IMR-90 (cell line): ENCODE results near the gene ALOXE3. TPM values are rescaled to one million over a fixed set of nuclear protein-coding genes. Genes with fewer than 3 reads are reported as not detected.

Experiments used
- ATAC-seq: fragments of 200-7000 bp; cut with Tn5 transposase; 2 replicates; pipeline ENCODE4 v1.9.1; 2020; ENCODE audit warnings: low read depth, mild to moderate bottlenecking, moderate library complexity
- BruUV-seq: library from RNA; stranded (reverse); fragments of 400-500 nt; replicated peaks from 2 replicates; lab custom pipeline; 2021; lab: Mats Ljungman, UMichigan
- CTCF ChIA-PET: fragments of 300-600 bp; formaldehyde crosslinking; extraction: SDS; loops from one replicate; lab custom pipeline; 2021; ENCODE audit warnings: antibody characterized with exemption; lab: Yijun Ruan, JAX
- POLR2A ChIA-PET: fragments of 300-600 bp; sonication (Branson Sonifier 250); formaldehyde crosslinking; loops from one replicate; lab custom pipeline; 2022; ENCODE audit warnings: antibody characterized with exemption; ENCODE audit not compliant: unreplicated experiment; lab: Charles Lee
- DNase-seq: peaks from one replicate; pipeline ENCODE4 v3.0.0; 2013
- H2AFZ ChIP-seq: replicated peaks from 2 replicates; pipeline ENCODE3; 2013; ENCODE audit warnings: low read length, mild to moderate bottlenecking; ENCODE audit not compliant: poor library complexity
- H2AK5ac ChIP-seq: 2 replicates; pipeline ENCODE4 v1.6.1; 2013; ENCODE audit warnings: low read depth, low read length, inconsistent platforms
- H2AK9ac ChIP-seq: replicated peaks from 2 replicates; pipeline ENCODE3; 2013; ENCODE audit warnings: mild to moderate bottlenecking, low read depth, low read length, moderate library complexity; ENCODE audit not compliant: poor library complexity
- H2BK120ac ChIP-seq: 2 replicates; pipeline ENCODE4 v1.6.1; 2013; ENCODE audit warnings: low read depth, low read length, inconsistent platforms
- H2BK15ac ChIP-seq: 3 replicates; pipeline ENCODE4 v1.6.1; 2013; ENCODE audit warnings: low read depth, low read length, inconsistent platforms
- H2BK20ac ChIP-seq: 2 replicates; pipeline ENCODE4 v1.6.1; 2013; ENCODE audit warnings: low read depth, mild to moderate bottlenecking, inconsistent platforms, low read length, moderate library complexity
- H2BK5ac ChIP-seq: 2 replicates; pipeline ENCODE4 v1.6.1; 2013; ENCODE audit warnings: mild to moderate bottlenecking, low read depth, low read length, inconsistent platforms; ENCODE audit not compliant: poor library complexity, severe bottlenecking
- H3K14ac ChIP-seq: replicated peaks from 2 replicates; pipeline ENCODE4 v1.6.1; 2013; ENCODE audit warnings: low read depth, low read length, inconsistent platforms
- H3K18ac ChIP-seq: 2 replicates; pipeline ENCODE4 v1.6.1; 2013; ENCODE audit warnings: low read depth, low read length, control low read depth
- H3K23ac ChIP-seq: 2 replicates; pipeline ENCODE4 v1.6.1; 2013; ENCODE audit warnings: low read depth, low read length, inconsistent platforms
- H3K27ac ChIP-seq: 2 replicates; pipeline ENCODE4 v1.5.1; 2013; ENCODE audit warnings: mild to moderate bottlenecking, control low read depth, low read length; ENCODE audit not compliant: insufficient read depth
- H3K27me3 ChIP-seq: 2 replicates; pipeline ENCODE4 v1.6.1; 2013; ENCODE audit warnings: low read length; ENCODE audit not compliant: control insufficient read depth, insufficient read depth
- H3K36me3 ChIP-seq: 2 replicates; pipeline ENCODE4 v1.6.1; 2013; ENCODE audit warnings: low read length, mixed read lengths; ENCODE audit not compliant: control insufficient read depth, insufficient read depth
- H3K4ac ChIP-seq: 2 replicates; pipeline ENCODE4 v1.6.1; 2013; ENCODE audit warnings: low read depth, low read length, inconsistent platforms
- H3K4me1 ChIP-seq: 2 replicates; pipeline ENCODE4 v1.6.1; 2013; ENCODE audit warnings: low read length, mixed read lengths; ENCODE audit not compliant: control insufficient read depth, insufficient read depth
- H3K4me2 ChIP-seq: 2 replicates; pipeline ENCODE4 v1.6.1; 2013; ENCODE audit warnings: low read depth, mild to moderate bottlenecking, control low read depth, low read length, moderate library complexity
- H3K4me3 ChIP-seq: 2 replicates; pipeline ENCODE4 v1.5.1; 2013; ENCODE audit warnings: low read depth, mild to moderate bottlenecking, control low read depth, low read length, moderate library complexity; ENCODE audit not compliant: insufficient read depth
- H3K56ac ChIP-seq: 2 replicates; pipeline ENCODE4 v1.6.1; 2013; ENCODE audit warnings: low read length, inconsistent platforms; ENCODE audit not compliant: insufficient read depth; ENCODE audit errors: extremely low read depth
- H3K79me1 ChIP-seq, 2 experiments: 2 replicates each; pipeline ENCODE4 v1.6.1; 2013; ENCODE audit warnings: low read length in 2 of 2, inconsistent platforms in 1 of 2, low read depth in 1 of 2
- H3K9ac ChIP-seq: 2 replicates; pipeline ENCODE4 v1.6.1; 2013; ENCODE audit warnings: low read depth, low read length, control low read depth
- H3K9me1 ChIP-seq: 2 replicates; pipeline ENCODE4 v1.6.1; 2013; ENCODE audit warnings: low read length, inconsistent platforms; ENCODE audit not compliant: insufficient read depth
- H3K9me3 ChIP-seq: 2 replicates; pipeline ENCODE4 v1.6.1; 2013; ENCODE audit warnings: low read length; ENCODE audit not compliant: control insufficient read depth, insufficient read depth
- H4K20me1 ChIP-seq: 2 replicates; pipeline ENCODE4 v1.6.1; 2013; ENCODE audit warnings: low read length, inconsistent platforms; ENCODE audit not compliant: insufficient read depth
- H4K5ac ChIP-seq: 2 replicates; pipeline ENCODE4 v1.6.1; 2013; ENCODE audit warnings: mild to moderate bottlenecking, low read depth, low read length, control low read depth
- H4K8ac ChIP-seq, 2 experiments: 2 replicates each; pipeline ENCODE4 v1.6.1; 2013; ENCODE audit warnings: low read depth in 2 of 2, low read length in 2 of 2, control low read depth in 1 of 2, inconsistent platforms in 1 of 2
- H4K91ac ChIP-seq: 2 replicates; pipeline ENCODE4 v1.6.1; 2013; ENCODE audit warnings: low read depth, low read length, inconsistent platforms; ENCODE audit not compliant: insufficient read depth
- CEBPB ChIP-seq: IDR thresholded peaks from 2 replicates; pipeline ENCODE4 v1.6.1; 2012; ENCODE audit warnings: low read depth, low read length, improper control_type of control experiment
- MXI1 ChIP-seq: IDR thresholded peaks from 2 replicates; pipeline ENCODE4 v1.6.1; 2012; ENCODE audit warnings: low read depth, mild to moderate bottlenecking, low read length, moderate library complexity, borderline replicate concordance
- NFE2L2 ChIP-seq: fragments of 150-350 bp; IDR thresholded peaks from 2 replicates; pipeline ENCODE4 v1.6.1; 2016; ENCODE audit warnings: low read depth, mild to moderate bottlenecking, low read length
- WGBS, 2 experiments: methylation state at CpG; one replicate each; pipeline versions ENCODE4 v1.1.5 to v1.1.7; 2013; ENCODE audit warnings: missing lambda C conversion rate in 2 of 2; ENCODE audit not compliant: insufficient read length in 1 of 2; ENCODE audit errors: extremely low coverage in 2 of 2; 5-methylcytosine and 5-hydroxymethylcytosine counted together
- dilution Hi-C: fragments of 300-500 bp; cut with HindIII; formaldehyde crosslinking; loops from one replicate; pipeline ENCODE4 v1.14.3; 2018; ENCODE audit warnings: low sequenced_read_pairs; ENCODE audit not compliant: unreplicated experiment
- in situ Hi-C: fragments of 300-500 bp; cut with MboI; formaldehyde crosslinking; loops from 3 replicates; pipeline ENCODE4 v1.14.3; 2019; ENCODE audit warnings: low sequenced_read_pairs, inconsistent platforms, mixed read lengths
- intact Hi-C: fragments of 100-400 bp; cut with micrococcal nuclease; formaldehyde crosslinking; loops from 2 replicates; pipeline ENCODE4 v1.10.0; 2022
- polyA plus RNA-seq, 3 experiments: library from polyadenylated mRNA; depleted of rRNA; stranded (reverse); fragments of >200 nt; gene quantifications; 2 replicates each; pipeline ENCODE4 v1.2.3, GENCODE V29; 2012; ENCODE audit warnings: low replicate concordance in 1 of 3
- total RNA-seq: library from RNA; depleted of rRNA; stranded (reverse); fragments of >200 nt; gene quantifications from 2 replicates; pipeline ENCODE4 v1.2.3, GENCODE V29; 2012

Gene ALOXE3
- total and polyA plus RNA-seq, 2 of the 4 experiments (the other 2 are of a cell fraction): under 0.01 to 0.26 TPM

DNA sequence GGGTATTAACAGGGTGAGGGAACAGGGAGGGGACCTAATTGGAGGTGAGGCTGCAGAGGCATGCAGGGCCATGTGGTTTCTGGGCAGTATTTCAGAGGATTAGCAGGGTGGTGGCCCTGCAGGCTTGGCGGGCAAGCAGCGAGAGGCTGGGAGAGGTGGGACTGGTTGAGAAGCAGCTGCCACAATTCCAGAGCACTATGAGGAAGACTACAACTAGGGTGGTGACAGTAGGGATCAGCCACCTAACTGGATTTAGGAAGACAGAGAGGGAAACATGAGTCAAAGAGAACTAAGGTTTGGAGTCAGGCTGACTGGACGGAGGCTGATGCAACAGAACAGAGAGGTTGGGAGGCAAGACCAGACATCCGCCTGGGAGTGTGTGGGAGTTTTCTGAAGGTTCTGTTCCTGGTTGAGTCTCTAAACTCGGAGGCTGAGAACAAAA, 12.3 kb downstream of the ALOXE3 start:
- Histone ChIP-seq H2AK9ac (no peak overlapping the region), H3K36me3 (no peaks in the 10 kb centered on the region), H3K79me1 (no peaks in the 10 kb centered on the region), H3K23ac (no peak overlapping the region), H3K4ac (no peak overlapping the region), H2AK5ac (no peak overlapping the region), H3K27me3 (peaks cover 51% of the 10 kb centered on the region), H4K20me1 (no peaks in the 10 kb centered on the region), H2BK15ac (no peak overlapping the region), H3K9me1 (no peaks in the 10 kb centered on the region), H3K9me3 (no peaks in the 10 kb centered on the region), H2BK5ac (no peak overlapping the region), H3K18ac (no peak overlapping the region), H3K4me1 (peaks cover 2% of the 10 kb centered on the region; the same call in 1 of the 2 replicates), H2BK120ac (no peak overlapping the region; the same call in 1 of the 2 replicates), H3K56ac (no peak overlapping the region), H3K27ac (no peak overlapping the region), H4K5ac (no peak overlapping the region), H4K8ac (no peak overlapping the region), H3K4me2 (no peak overlapping the region), H2AFZ (no peak overlapping the region), H3K4me3 (no peak overlapping the region), H3K9ac (no peak overlapping the region), H2BK20ac (no peak overlapping the region; the same call in 1 of the 2 replicates), H4K91ac (0 out of 2 replicates have a peak overlapping the region, but pooled peaks have one; percentile 6), H3K14ac (no peak overlapping the region)
- ATAC-seq (no peak), DNase-seq (no peak)
- WGBS, 2 experiments: 42% methylated on average over 5 of the region's 5 CpGs; no CpG with 5 or more reads in 1 of the 2 experiments
- POLR2A ChIA-PET: no interaction called here
- CTCF ChIA-PET: no interaction called here
- in situ Hi-C loops (no loop called here), dilution Hi-C loops (loop anchor here (25.0 kb wide), 1 partner anchor 131 kb away; the partner anchor contains the start of genes CTC1 and PFAS), intact Hi-C loops (no loop called here)
- BruUV-seq: no TSS peak
- no peak for TF ChIP-seq NFE2L2
- no peak for TF ChIP-seq MXI1
- peak; percentile 34; the same call in 1 of the 2 replicates for TF ChIP-seq CEBPB
